Pulmonary artery endothelial cell (primary cell): ENCODE measurements around the gene FOXN1. TPM values are rescaled to one million over a fixed set of nuclear protein-coding genes. Genes with fewer than 3 reads are reported as not detected.
A peak's percentile ranks its signal among the peaks of the same experiment; 100 is the strongest.

Source experiments
- DNase-seq: peaks from one replicate; pipeline ENCODE4 v3.0.0-alpha.2; 2011; ENCODE audit warnings: low read depth, low spot score
- total RNA-seq: library from RNA; depleted of rRNA; stranded (reverse); fragments of >200 nt; gene quantifications from 2 replicates; pipeline ENCODE4 v1.2.3, GENCODE V29; 2014

Gene FOXN1
- total RNA-seq, 1 donor from 2014 or later, result not detected

- no peak for DNase-seq
These were observed 39.8 kb downstream of the FOXN1 start for GRCh38 chr17:28545787-28546415.

- no peak for DNase-seq
These were observed 41.0 kb downstream of the FOXN1 start for GRCh38 chr17:28547096-28547622.

- DNase-seq, result peak; percentile 24
These were observed 41.7 kb downstream of the FOXN1 start for GRCh38 chr17:28547623-28548416.

- DNase-seq, result no peak
These were observed 42.4 kb downstream of the FOXN1 start for GRCh38 chr17:28548417-28549130.

GRCh38 chr17:28549236-28550132 is 43.3 kb downstream of the FOXN1 start:
- no peak for DNase-seq

GRCh38 chr17:28550858-28551257 is 44.7 kb downstream of the FOXN1 start:
- DNase-seq, result no peak

GRCh38 chr17:28551421-28552175 is 45.5 kb downstream of the FOXN1 start:
- DNase-seq, result no peak

- no peak for DNase-seq
These were observed 46.2 kb downstream of the FOXN1 start, which contains the start of gene UNC119 for GRCh38 chr17:28552176-28552999. TSS of gene UNC119 (minus strand) at chr17:28552624. CDS start at chr17:28552557, 67 bp downstream.

- DNase-seq, result no peak
These were observed 46.9 kb downstream of the FOXN1 start for GRCh38 chr17:28553000-28553505.

- DNase-seq, result no peak
These were observed 48.4 kb downstream of the FOXN1 start for GRCh38 chr17:28554565-28554964.

- no peak for DNase-seq
These were observed 48.9 kb downstream of the FOXN1 start for GRCh38 chr17:28555022-28555421.

GRCh38 chr17:28563475-28563874 is 57.3 kb downstream of the FOXN1 start:
- DNase-seq, result no peak

GRCh38 chr17:28567604-28568003 is 61.5 kb downstream of the FOXN1 start:
- DNase-seq, result no peak

GRCh38 chr17:28569446-28569845 is 63.3 kb downstream of the FOXN1 start:
- DNase-seq, result no peak

GRCh38 chr17:28570716-28571360 is 64.7 kb downstream of the FOXN1 start:
- DNase-seq, result no peak

- DNase-seq, result peak; percentile 66
These were observed 65.4 kb downstream of the FOXN1 start, which contains the start of gene PIGS for GRCh38 chr17:28571361-28572122. TSS of gene PIGS (minus strand) at chr17:28571524. CDS start at chr17:28571496, 28 bp downstream.

GRCh38 chr17:28572259-28573039 is 66.3 kb downstream of the FOXN1 start:
- DNase-seq, result no peak
